Measurements from ENCODE around the gene SRRM1.

Gene SRRM1, protein sequence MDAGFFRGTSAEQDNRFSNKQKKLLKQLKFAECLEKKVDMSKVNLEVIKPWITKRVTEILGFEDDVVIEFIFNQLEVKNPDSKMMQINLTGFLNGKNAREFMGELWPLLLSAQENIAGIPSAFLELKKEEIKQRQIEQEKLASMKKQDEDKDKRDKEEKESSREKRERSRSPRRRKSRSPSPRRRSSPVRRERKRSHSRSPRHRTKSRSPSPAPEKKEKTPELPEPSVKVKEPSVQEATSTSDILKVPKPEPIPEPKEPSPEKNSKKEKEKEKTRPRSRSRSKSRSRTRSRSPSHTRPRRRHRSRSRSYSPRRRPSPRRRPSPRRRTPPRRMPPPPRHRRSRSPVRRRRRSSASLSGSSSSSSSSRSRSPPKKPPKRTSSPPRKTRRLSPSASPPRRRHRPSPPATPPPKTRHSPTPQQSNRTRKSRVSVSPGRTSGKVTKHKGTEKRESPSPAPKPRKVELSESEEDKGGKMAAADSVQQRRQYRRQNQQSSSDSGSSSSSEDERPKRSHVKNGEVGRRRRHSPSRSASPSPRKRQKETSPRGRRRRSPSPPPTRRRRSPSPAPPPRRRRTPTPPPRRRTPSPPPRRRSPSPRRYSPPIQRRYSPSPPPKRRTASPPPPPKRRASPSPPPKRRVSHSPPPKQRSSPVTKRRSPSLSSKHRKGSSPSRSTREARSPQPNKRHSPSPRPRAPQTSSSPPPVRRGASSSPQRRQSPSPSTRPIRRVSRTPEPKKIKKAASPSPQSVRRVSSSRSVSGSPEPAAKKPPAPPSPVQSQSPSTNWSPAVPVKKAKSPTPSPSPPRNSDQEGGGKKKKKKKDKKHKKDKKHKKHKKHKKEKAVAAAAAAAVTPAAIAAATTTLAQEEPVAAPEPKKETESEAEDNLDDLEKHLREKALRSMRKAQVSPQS

DNA sequence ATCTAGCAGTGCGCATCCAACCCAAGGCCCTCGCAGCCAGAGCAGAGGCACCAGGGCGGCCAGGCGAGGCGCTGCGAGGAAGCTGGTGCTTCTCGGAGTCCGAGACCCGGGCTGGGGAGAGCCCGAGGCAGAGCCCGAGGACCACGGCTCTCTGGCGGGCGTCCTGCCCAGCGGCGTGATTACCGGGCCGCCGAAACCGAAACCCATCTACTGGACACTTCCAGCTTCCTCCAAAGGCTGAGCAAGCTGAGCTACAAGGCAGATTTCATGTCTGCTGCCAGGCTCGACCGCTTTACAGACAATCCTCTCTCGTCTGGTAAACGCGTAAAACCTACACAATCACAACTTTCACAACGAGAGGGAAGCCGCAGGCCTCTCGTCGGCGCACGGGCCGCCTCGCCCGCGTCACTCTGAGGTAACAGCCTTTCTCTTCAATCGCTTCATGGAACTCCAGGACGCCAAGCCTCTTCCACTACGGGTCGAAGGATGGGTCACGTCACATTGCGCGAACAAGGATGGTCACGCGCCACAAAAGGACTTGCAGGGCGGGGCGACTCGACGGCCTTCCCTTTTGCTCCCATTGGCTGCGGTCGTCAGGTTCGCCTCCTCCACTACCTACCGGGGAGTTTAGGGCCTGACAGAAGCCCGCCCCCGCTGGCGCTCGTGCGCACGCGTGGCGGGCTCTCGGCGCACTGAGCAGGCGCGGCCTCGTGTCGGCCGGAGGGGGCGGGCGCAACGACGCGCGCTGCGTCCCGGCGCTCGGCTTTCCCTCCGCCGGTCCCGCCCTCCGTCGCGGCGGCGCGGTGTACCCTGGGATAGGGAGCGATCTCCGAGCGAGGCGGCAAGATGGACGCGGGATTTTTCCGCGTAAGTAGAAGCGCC, at the start of gene SRRM1:
Gene SRRM1, plus strand, starts transcription at position 822 of the 882 bp plus-strand sequence. Its CDS starts 25 bp downstream, at position 847.
- DNase-seq (ENCODE audit: low spot score): peak; percentile 99

DNA sequence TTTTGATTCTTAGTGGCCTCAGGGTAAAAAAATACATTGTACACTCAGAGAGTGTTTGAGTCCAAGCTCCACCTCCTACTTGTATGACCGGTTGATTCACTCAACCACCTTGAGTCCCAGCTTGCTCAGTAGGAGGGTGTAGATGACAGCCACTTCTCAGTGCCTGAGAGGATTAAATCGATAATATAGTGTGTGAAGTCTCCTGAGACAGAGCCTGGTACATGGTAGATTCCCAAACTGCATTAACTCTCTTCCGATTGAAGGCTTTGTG, 48.8 kb upstream of the SRRM1 start:
- no peak for DNase-seq (ENCODE audit: low spot score)

DNA sequence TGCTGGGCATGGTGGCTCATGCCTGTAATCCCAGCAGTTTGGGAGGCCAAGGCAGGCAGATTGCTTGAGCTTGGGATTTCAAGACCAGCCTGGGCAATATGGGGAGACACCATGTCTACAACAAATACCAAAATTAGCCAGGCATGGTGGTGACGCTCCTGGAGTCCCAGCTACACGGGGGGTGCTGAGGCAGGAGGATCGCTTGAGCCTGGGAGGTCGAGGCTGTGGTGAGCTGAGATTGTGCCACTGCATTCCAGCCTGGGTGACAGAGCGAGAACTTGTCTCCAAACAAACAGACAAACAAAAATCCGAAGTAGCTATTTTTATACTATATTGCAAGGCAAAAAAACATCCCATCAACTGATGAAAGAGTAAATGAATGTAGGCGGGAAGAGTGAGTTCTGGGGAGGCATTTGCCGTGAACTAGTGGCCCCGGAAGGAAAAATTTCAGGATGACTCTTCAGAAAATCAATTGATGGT, 46.7 kb upstream of the SRRM1 start:
- DNase-seq (ENCODE audit: low spot score): no peak

DNA sequence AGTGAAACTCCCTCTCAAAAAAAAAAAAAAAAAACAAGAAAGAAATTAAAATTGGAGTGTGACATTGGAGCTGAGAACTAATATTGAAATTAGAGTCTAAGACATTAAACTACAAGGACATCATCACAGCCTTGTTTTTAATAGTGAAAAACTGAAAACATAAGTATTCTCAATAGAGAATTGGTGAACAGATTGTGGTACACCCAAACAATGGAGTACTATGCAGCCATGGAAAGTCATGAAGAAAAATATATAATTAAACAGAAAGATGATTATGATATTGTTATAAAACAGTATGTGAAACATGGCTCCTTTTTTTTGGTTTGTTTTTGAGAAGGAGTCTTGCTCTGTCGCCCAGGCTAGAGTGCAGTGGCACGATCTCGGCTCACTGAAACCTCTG, 43.8 kb upstream of the SRRM1 start:
- DNase-seq (ENCODE audit: low spot score): no peak

DNA sequence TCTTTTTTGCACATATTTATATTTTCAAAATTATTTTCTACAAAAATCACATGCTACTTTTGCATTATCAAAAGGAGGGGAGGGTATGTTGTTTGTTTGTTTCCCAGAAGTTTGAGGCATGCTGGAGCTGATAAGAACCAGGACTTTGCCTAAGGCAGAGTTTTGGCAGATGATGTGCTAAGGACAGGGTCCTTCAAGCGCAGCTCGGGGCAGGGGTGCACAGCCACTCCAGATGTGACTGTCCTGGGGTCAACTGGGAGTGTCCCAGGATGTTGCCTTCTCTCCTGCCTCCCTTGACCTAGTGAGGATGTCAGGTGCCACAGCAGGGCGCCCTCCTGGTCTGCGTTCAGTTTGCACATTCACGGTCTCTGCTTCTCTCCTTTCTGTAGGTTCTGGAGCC, 42.6 kb upstream of the SRRM1 start:
- no peak for DNase-seq (ENCODE audit: low spot score)

DNA sequence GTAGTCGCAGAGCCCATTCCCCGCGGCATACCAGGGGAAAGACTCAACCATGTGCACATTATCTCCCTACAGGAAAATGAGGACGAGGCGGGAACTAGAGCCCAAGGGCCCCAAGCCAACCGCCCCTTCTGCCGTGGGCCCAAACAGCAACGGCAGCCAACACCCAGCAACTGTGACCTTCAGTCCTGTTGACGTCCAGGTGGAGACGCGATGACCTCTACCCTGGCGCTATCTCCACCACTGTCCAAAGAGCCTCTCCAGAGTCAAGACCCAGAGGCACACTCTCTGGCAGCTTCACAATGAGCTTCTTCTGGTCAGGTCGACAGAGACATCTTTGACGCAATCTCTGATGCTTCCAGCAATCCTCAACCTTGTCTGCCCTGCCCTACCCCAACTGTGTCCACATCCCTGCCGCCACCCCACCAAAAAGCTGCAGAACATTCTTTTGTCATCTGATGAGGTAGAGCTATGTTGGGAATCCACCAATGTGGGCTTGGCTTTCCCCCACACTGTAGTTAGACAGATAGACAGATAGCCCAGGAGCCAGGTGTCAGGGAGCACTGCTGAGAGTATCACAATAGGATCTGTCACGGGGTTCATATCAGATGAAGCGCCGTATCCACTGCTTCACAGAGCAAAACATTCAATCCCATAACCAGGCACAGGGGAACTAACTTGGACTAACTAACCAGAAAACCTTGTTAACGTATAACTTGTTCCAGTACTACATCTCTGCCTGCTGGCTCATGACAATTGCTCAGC, 37.4 kb upstream of the SRRM1 start:
- no peak for DNase-seq (ENCODE audit: low spot score)

DNA sequence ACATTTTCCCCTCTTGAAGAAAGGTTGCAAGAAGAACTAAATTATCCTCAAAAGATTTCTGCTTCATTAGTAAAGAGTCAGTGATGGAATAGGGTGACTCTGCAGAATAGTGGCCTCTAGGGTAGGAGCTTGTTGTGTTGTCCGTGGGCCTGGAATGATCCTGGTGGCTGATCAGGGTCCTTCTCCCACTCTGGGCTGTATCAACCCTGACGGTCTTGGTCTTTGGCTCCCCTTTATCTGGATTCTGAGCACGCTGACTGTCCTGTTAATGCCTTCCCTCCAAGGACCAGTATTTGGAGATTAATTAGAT, 36.9 kb upstream of the SRRM1 start:
- DNase-seq (ENCODE audit: low spot score): no peak

DNA sequence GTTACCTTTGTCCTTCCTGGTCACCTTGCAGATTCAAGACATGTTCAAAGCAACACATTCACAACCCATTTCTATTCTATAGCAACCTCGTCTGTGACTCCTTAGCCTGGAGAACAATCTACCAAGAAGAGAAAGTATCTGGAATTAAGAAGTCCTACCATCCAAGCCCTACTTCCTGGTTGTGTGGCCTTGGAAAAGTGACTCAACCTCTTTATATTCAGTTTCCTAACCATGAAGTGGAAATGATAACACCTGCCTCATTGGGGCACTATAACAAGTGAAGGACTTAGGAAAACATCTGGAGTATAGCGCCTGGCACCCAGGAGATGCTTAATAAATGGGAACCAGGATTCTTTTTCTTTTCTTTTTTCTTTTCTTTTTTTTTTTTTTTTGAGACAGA, 36.5 kb upstream of the SRRM1 start:
- DNase-seq (ENCODE audit: low spot score): no peak

DNA sequence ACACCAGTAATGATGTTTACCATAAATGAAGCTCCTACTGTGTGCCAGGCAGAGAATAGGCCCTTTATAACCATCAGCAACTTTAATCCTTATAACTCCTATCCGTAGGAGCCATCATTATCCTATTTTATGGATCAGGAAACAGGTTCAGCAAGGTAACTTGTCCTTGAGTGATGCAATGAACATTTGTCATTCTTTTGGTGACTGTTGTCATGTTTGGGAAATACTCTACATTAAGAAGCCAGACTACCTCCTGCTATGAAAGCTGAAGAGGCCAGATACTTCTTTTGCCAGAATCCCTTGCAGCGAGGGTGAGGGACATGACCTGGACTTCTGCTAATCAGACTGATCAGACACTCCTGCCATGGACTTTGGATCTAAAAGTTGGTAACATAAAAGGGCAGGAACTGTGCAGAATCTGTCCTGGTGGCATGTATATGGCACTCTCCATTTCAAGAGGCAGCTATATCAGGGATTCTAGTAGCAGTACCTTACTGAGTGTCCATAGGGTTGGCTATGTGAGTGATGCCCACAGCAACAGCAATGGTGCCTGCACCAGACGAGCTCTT, 33.1 kb upstream of the SRRM1 start:
- no peak for DNase-seq (ENCODE audit: low spot score)

DNA sequence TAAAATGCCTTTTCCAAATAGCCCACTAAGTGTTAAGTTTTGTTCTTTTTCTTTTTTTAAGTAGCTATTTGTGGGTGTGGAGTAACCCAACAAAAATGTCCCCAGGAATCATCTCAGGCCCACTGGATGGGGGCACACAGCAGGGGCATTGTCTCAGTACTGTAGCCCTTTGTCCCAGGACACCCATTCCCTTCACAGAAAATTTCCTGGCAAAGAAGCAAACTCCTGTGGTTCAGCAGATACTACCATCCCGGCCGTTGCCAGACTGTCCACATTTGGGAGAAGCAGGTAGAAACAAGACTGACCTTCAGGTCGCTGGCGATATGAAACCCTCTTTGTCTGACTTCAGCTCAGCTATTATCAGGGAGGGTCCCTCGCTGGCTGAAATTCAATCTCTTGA, 23.7 kb upstream of the SRRM1 start:
- DNase-seq (ENCODE audit: low spot score): peak; percentile 17

DNA sequence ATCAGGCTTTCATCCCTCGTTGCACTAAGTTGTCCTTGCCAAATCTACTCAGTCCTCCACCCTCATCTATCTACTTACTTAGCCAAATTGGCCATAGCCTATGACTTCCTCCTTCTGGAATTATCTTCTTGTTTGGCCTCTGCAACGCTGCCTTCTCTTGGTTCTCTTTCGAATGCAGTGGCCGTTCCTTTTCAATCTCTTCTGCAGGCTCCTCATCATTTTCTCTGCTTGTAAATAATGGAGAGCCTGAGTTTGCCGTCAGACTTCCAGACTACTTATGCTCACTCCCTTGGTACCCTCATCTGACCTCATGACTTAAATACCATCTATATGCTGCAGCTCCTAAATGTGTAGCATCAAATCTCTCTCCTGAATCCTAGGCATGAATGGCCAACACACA, 22.4 kb upstream of the SRRM1 start:
- no peak for DNase-seq (ENCODE audit: low spot score)

DNA sequence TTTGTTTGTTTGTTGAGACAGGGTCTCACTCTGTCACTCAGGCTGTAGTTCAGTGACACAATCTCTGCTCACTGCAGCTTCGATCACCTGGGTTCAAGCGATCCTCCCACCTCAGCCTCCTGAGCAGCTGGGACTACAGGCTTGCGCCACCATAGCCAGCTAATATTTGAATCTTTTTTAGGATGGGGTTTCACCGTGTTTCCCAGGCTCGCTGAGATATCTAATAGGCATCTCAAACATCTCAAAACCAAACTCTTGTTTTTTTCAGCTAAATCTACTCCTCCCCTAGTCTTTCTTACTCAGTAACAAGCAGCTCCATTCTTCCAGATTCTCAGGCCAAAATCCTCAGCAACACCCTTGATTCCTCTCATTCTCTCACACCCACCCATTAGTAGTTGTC, 22.0 kb upstream of the SRRM1 start:
- no peak for DNase-seq (ENCODE audit: low spot score)

DNA sequence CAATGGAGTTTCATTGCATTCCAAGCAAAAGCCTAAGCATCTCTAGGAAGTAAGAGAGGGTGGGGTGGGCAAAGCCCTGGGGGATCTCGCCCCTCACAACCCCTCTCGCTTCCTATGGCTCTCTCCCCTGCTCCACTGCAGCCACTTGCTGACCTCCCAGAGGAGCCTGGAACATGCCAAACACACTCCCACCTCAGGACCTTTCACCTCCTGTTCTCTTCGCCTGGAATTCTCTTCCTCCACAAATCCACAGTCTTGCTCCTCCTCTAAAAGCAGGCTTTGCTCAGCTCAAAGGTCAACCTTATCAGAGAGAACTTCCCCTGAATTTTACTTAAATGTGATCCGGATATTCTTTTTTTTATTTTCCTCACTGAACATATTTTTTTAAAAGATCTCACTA, 20.9 kb upstream of the SRRM1 start:
- DNase-seq (ENCODE audit: low spot score): no peak

DNA sequence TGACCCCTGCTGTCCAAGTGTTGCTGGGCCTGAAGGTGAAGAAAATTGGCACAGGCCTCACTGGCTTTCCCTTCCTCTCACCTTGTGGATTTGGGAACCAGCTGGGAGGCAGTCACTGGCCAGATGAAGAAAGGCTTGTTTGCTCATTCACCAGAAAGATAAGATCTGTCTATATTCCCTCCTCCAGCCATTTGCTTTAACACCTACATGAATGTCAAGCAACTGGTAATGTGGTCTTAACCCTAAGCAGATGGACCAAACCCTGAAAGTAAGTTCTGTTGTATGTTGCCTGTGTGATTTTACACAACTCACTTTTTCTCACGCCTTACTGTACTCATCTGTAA, 10.3 kb upstream of the SRRM1 start:
- no peak for DNase-seq (ENCODE audit: low spot score)

DNA sequence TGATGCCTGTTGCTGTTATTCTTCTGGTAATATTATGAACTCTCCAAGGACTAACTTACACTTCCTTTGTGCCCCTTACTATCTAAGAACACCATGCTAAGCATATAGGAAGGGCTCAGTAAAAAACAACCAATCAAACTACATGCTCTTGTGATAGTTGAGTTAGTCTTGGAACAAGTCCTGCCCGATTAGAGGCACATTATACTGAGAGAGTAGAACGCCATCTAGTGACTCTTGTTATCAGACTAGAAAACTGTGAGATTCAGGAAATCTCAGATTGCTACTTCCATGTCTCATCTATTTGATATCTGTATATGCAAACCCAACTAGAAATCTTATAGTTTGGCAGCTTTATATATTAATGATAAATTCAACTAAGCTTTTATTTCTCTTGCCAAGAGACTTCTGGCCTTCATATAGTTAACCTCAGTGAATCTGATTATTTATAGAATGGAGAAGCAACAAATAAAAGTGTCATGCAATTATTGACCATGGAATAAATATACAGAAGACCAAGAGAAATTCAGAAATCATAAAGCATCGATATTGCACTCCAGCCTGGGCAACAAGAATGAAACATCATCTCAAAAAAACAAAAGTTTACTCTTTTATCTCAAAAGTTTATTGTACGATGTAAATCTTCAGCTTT, 7.8 kb upstream of the SRRM1 start:
- peak; percentile 76 for DNase-seq (ENCODE audit: low spot score)

DNA sequence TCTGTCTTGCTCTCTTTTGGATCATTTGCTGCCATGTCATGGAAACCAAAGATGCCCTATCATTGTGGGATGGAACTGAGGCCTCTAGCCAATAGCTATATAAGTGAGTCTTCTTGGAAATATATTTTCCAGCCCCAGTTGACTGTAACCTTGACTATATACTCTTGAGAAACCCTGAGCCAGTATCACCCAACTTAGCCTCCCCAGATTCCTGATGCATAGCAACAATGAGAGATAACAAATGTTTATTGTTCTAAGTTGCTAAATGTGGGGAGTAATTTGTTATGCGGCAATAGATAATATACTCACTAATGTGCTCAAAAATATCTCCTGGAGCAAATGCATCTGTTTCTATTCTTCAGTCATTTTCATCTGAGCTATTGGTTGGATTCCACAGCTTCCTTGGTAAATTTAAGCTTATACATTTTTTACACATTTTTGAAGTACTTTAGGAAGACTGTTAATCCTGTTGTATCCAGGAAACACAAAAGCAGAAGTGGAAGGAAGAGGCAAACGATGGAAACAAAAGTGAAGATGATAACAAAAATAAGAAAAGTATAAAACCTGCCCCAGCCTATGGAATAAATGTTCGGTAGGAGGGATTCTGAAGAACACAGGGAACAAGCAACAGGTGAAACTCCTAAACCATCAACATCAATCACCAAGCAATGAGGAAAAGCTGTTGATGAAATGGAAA, 6.3 kb upstream of the SRRM1 start:
- DNase-seq (ENCODE audit: low spot score): no peak

DNA sequence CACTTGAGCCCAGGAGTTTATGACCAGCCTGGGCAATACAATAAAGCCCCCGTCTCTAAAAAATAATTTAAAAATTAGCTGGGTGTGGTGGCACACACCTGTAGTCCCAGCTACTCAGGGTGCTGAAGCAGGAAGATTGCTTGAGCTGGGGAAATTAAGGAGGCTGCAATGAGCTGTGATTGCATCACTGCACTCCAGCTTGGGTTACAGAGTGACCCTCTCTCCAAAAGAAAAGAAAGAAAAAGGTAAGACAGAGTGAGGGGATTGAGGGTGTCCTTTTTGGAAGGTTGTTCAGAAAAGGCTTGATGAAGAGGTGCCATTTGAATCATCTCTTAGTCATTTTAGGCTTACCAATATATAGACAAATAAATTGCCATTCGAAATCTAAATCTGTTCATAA, 4.0 kb upstream of the SRRM1 start:
- no peak for DNase-seq (ENCODE audit: low spot score)

DNA sequence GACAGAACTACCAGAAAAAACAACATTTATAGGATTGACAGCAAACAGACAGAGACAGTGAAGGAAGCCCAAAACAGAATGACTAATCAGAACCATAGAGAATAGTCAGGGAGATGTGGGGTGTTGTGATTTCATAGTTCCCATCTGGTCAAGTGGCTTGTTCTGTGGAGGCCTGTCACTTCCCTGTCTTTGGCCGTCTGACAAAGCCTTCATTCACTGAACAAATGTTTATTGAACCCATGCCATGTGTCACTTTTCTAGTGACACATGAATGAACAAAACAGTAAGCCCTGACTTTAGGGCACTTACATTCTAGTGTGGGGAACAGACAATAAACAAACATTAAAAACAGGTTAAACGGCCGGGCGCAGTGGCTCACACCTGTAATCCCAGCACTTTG, 3.2 kb upstream of the SRRM1 start:
- DNase-seq (ENCODE audit: low spot score): no peak

DNA sequence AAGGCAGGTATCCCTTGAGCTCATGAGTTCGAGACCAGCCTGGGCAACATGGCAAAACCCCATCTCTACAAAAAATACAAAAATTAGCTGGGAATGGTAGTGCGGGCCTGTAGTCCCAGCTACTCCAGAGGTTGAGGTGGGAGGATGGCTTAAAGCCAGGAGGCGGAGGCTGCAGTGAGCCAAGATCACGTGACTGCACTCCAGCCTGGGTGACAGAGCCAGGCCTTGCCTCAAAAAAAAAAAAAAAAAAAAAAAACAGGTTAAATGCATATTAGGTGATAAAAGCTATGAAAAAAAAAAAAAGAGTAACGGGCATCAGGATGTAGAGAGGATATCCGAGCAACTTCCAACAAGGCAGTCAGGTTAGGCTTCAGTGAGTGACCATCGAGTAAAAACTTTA, 2.8 kb upstream of the SRRM1 start:
- DNase-seq (ENCODE audit: low spot score): no peak

DNA sequence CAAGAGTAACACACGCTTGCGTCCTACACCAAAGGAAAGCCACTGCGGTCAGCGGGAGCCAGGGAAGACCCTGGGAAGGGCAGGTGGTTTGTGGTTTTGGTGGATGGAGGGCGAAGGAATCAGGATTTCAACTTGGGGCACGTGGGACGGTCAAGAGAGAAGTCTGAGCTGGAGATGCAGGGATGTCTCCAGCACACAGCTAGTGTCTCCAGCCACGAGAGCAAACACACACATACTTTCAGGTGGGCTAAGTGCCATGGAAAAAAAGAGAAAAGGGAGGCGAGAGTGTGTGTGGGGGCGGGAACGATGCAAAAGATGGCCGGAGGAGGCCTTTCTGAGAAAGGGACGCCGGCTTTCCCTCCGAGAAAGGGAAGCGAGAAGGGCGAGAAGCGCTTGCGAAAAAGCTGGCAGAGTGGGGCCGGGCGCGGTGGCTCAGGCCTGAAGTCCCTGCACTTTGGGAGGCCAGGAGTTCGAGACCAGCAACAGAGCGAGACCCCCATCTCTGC, 1.4 kb upstream of the SRRM1 start:
- no peak for DNase-seq (ENCODE audit: low spot score)

Measured in SW480 (cell line).